ENCODE measurements around the gene EMC1. TPM values are rescaled to one million over a fixed set of nuclear protein-coding genes. Genes with fewer than 3 reads are reported as not detected.
A peak's percentile ranks its signal among the peaks of the same experiment; 100 is the strongest.
"Not testable (repeated sequence)": the region's sequence is repeated elsewhere in the genome, so short reads cannot be mapped to it uniquely, and the experiment has no call there.

EMC1 gene
- total and polyA plus RNA-seq, 5 experiments from 2014 or later = 16.1 to 38.9 (median 22.4) TPM

GRCh38 chr1:19257178-19257914, 6.0 kb upstream of the EMC1 start:
- Mint-ChIP-seq H3K4me3 (peak overlapping the region in 1 of 10 donors; percentile 60), H3K27me3 (no peaks in the 10 kb centered on the region), H3K36me3 (peaks cover 0 to 57% (median 4%) of the 10 kb centered on the region in 3 donors), H3K27ac (peak overlapping the region in 3 of 10 donors; percentile 51 to 78 (median 58)), H3K9me3 (no peaks in the 10 kb centered on the region), H3K4me1 (peaks cover 13 to 29% (median 14%) of the 10 kb centered on the region in 4 donors)
- POLR2A ChIA-PET = interaction anchor here (1.0 kb wide), 1 partner anchor 9 kb away, joined by 3 read pairs; no protein-coding TSS in a partner anchor
- DNase-seq = no peak
- no peak for ATAC-seq

- H3K36me3 Mint-ChIP-seq = peaks cover 0 to 57% (median 4%) of the 10 kb centered on the region in 3 donors
- H3K4me3 Mint-ChIP-seq, ATAC-seq, H3K9me3 Mint-ChIP-seq, POLR2A ChIA-PET, H3K27me3 Mint-ChIP-seq, DNase-seq, H3K27ac Mint-ChIP-seq: not testable (repeated sequence)
- peaks cover 13 to 32% (median 20%) of the 10 kb centered on the region in 4 donors for H3K4me1 Mint-ChIP-seq
Measured at GRCh38 chr1:19256301-19256700, 5.0 kb upstream of the EMC1 start.

GRCh38 chr1:19255288-19255687, 4.0 kb upstream of the EMC1 start:
- POLR2A ChIA-PET = no interaction called here
- Mint-ChIP-seq H3K4me1 (peaks cover 15 to 41% (median 29%) of the 10 kb centered on the region in 4 donors), H3K9me3 (no peaks in the 10 kb centered on the region), H3K36me3 (peaks cover 0 to 53% (median 4%) of the 10 kb centered on the region in 3 donors), H3K4me3 (no peak overlapping the region), H3K27ac (peak overlapping the region in 2 of 10 donors; percentile 33 to 57), H3K27me3 (no peaks in the 10 kb centered on the region)
- ATAC-seq (no peak), DNase-seq (no peak)

DNA sequence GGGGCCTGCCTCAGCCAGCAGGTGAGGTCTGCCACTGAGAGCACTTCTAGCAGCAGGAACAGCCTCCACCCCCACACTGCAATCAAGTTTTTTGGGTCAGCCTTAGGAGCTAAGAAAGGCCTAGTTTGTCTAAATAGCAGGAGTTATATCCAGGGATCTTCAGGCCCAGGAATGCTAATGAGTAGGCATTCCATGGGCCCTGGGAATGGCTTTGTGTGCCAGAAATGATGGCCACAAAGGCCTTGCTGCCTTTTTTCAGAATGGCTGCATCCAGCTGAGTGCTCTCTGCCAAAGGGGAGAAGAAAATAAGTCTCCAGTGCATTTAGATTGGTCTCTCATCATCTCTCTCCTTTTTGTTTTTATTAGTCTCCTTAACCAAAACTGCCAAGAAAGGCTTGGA, 3.1 kb upstream of the EMC1 start:
- DNase-seq = no peak
- no peaks in the 10 kb centered on the region for H3K27me3 Mint-ChIP-seq

GRCh38 chr1:19250629-19251304, 557 bp downstream of the EMC1 start:
- Mint-ChIP-seq H3K4me1 (peaks cover 12 to 51% (median 32%) of the 10 kb centered on the region in 4 donors), H3K9me3 (no peaks in the 10 kb centered on the region), H3K36me3 (peaks cover 0 to 14% (median 0%) of the 10 kb centered on the region in 3 donors), H3K27ac (peak overlapping the region; percentile 92 to 98 (median 95)), H3K27me3 (no peaks in the 10 kb centered on the region), H3K4me3 (peak overlapping the region; percentile 92 to 96 (median 94))
- ATAC-seq (no peak), DNase-seq (peak in 2 of 10 donors; percentile 5 to 10)
- POLR2A ChIA-PET = interaction anchor here (0.9 to 1.5 kb wide), 11 partner anchors 8 to 347 kb away, joined by 3 to 8 read pairs (median 3); partner anchors contain the start of genes AKR7A2, AKR7A3, SLC66A1 and UBR4

More for the DNA sequence above, 3.1 kb upstream of the EMC1 start:
- Mint-ChIP-seq H3K9me3 (no peaks in the 10 kb centered on the region), H3K4me3 (no peak overlapping the region), H3K27ac (no peak overlapping the region), H3K4me1 (peaks cover 15 to 47% (median 32%) of the 10 kb centered on the region in 4 donors), H3K36me3 (peaks cover 0 to 45% (median 4%) of the 10 kb centered on the region in 3 donors)
- ATAC-seq = no peak
- POLR2A ChIA-PET = no interaction called here

- Mint-ChIP-seq H3K27ac (peak overlapping the region in 5 of 10 donors; percentile 58 to 86 (median 71)), H3K9me3 (no peaks in the 10 kb centered on the region), H3K4me3 (no peak overlapping the region), H3K27me3 (no peaks in the 10 kb centered on the region), H3K4me1 (peaks cover 0 to 6% (median 0%) of the 10 kb centered on the region in 4 donors), H3K36me3 (peaks cover 0 to 93% (median 27%) of the 10 kb centered on the region in 3 donors)
- ATAC-seq (peak; percentile 95 to 97), DNase-seq (peak; percentile 50 to 78 (median 69))
- POLR2A ChIA-PET = no interaction called here
Measured at GRCh38 chr1:19240673-19241538, 10.4 kb downstream of the EMC1 start.

DNA sequence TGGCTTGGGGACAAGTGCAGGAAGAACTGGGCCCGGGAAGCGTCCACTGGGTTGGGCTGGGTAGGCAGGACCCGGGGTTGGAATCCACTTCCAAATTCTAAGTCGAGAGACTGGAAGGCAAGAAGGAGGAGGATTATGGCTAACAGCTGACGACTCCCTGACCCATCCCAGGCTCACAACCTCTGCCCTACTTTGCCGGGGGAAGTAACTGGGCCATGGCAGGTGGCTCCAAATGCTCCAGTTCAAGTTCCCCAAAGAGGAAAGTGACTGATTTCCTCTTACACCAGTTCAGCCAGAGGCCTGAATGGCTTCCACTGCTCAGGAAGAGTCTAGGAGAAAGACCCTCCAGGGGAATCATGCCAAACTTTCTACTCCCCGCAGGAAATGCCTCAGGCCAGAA, 11.4 kb downstream of the EMC1 start:
- Mint-ChIP-seq H3K9me3 (no peaks in the 10 kb centered on the region), H3K36me3 (peaks cover 0 to 95% (median 27%) of the 10 kb centered on the region in 3 donors), H3K4me1 (peaks cover 0 to 6% (median 0%) of the 10 kb centered on the region in 4 donors), H3K27me3 (no peaks in the 10 kb centered on the region), H3K27ac (no peak overlapping the region), H3K4me3 (no peak overlapping the region)
- POLR2A ChIA-PET = no interaction called here
- ATAC-seq = no peak
- DNase-seq = peak in 1 of 10 donors; percentile 3

- Mint-ChIP-seq H3K27ac (no peak overlapping the region), H3K27me3 (no peaks in the 10 kb centered on the region), H3K36me3 (peaks cover 0 to 85% (median 17%) of the 10 kb centered on the region in 3 donors), H3K9me3 (no peaks in the 10 kb centered on the region), H3K4me3 (no peak overlapping the region), H3K4me1 (no peaks in the 10 kb centered on the region)
- POLR2A ChIA-PET = interaction anchor here (0.9 to 1.4 kb wide), 2 partner anchors 18 to 23 kb away, joined by 3 to 4 read pairs; partner anchors contain the start of gene MRTO4
- ATAC-seq = no peak
- DNase-seq = peak in 1 of 10 donors; percentile 6
Measured at GRCh38 chr1:19234224-19234623, 17.1 kb downstream of the EMC1 start.

GRCh38 chr1:19232524-19232846, 18.8 kb downstream of the EMC1 start:
- POLR2A ChIA-PET = no interaction called here
- no peak overlapping the region for H3K4me3 Mint-ChIP-seq
- no peaks in the 10 kb centered on the region for H3K27me3 Mint-ChIP-seq
- ATAC-seq (no peak), DNase-seq (peak in 1 of 10 donors; percentile 21)
- H3K9me3 Mint-ChIP-seq = no peaks in the 10 kb centered on the region
- no peak overlapping the region for H3K27ac Mint-ChIP-seq
- no peaks in the 10 kb centered on the region for H3K4me1 Mint-ChIP-seq
- H3K36me3 Mint-ChIP-seq = peaks cover 0 to 86% (median 11%) of the 10 kb centered on the region in 3 donors

DNA sequence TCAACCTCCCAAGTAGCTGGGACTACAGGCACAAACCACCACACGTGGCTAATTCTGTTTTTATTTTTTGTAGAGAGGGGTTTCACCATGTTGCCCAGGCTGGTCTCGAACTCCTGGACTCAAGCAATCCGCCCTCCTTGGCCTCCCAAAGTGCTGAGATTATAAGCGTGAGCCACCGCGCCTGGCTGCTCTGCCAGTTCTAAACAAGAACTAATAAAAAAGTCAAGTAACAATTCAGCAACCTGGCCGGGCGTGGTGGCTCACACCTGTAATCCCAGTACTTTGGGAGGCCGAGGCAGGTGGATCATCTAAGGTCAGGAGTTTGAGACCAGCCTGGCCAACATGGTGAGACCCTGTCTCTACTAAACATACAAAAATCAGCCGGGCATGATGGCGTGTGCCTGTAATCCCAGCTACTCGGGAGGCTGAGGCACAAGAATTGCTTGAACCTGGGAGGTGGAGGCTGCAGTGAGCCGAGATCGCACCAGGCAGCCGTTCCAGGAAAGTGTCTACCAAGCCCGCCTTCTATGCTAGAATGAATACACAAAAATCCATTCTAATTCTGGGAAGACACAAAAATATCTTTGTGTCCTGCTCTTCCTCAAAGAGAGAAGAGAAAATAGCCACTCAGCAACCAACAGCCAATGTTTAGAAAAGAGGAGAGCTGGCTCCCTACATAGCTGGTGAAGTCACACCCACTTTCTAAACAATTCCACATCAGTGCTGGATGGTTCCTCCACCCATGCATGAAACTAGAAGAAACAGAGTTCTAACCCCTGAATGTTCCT, 19.4 kb downstream of the EMC1 start:
- H3K4me3 Mint-ChIP-seq, ATAC-seq, H3K4me1 Mint-ChIP-seq, H3K27me3 Mint-ChIP-seq, H3K27ac Mint-ChIP-seq, POLR2A ChIA-PET, H3K9me3 Mint-ChIP-seq: not testable (repeated sequence)
- H3K36me3 Mint-ChIP-seq = peaks cover 0 to 85% (median 11%) of the 10 kb centered on the region in 3 donors
- peak in 1 of 10 donors; percentile 40 for DNase-seq

- no peak overlapping the region for H3K4me3 Mint-ChIP-seq
- H3K9me3 Mint-ChIP-seq = no peaks in the 10 kb centered on the region
- POLR2A ChIA-PET = no interaction called here
- peaks cover 0 to 84% (median 15%) of the 10 kb centered on the region in 3 donors for H3K36me3 Mint-ChIP-seq
- peak overlapping the region in 1 of 10 donors; percentile 29 for H3K27ac Mint-ChIP-seq
- DNase-seq = no peak
- H3K4me1 Mint-ChIP-seq = no peaks in the 10 kb centered on the region
- no peaks in the 10 kb centered on the region for H3K27me3 Mint-ChIP-seq
- no peak for ATAC-seq
Measured at GRCh38 chr1:19229828-19230325, 21.4 kb downstream of the EMC1 start.

Measured in naive thymus-derived CD8-positive, alpha-beta T cell (primary cell).